ENCODE data around the gene SGCD. TPM values are rescaled to one million over a fixed set of nuclear protein-coding genes. Genes with fewer than 3 reads are reported as not detected.

The SGCD gene
- polyA plus RNA-seq, 1 of the 3 experiments (the other 2 are of a cell fraction) = 0.87 TPM

DNA sequence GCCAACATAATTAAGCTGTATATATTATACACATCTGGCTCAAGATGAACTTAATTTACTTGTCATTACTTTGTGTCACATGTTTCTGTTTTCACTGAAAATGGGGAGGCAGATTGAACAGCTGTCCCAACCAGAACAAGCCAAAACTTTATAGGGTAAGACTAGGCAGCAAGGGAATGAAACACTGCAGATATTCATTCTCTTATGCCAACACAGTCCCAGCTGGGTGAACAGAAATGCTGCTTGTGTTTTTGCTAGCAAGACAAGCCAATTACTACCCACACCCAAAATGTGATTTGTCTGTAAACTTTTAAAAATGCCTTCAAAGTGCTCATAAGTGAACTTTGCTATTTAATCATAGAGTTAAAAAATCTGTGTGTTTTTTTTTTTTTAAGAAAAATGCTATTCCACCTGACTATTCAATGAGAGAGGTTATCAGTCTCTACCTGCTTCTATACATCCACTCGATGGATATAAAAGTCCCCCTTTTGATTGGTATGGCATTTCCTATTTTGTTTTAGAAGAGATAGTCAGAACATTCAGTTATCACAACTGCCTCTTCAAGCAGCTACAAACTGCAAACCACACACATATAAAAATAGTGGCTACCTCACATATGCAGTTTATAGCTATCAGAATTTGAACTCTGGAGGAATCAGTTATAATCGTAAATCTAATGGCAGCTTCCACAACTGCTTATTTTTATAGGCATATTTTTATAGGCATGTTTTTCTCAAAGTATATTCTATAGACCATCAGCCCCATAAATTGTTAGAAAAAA lies 431.2 kb downstream of the SGCD start:
- DNase-seq = no peak
- TF ChIP-seq GABPA (IDR thresholded peaks at IDR 0.05; ENCODE audit: low read depth) (no peak), MXI1 (IDR thresholded peaks at IDR 0.05; ENCODE audit: low read depth, low read length) (no peak), CHD2 (IDR thresholded peaks at IDR 0.05; ENCODE audit: low read length, partially characterized antibody) (no peak), NRF1 (IDR thresholded peaks at IDR 0.05; ENCODE audit: low read depth, low read length) (no peak), TEAD4 (IDR thresholded peaks at IDR 0.05; ENCODE audit: borderline replicate concordance, insufficient read depth) (no peak), RAD21 (IDR thresholded peaks at IDR 0.05; ENCODE audit: low read length) (no peak), SMC3 (IDR thresholded peaks at IDR 0.05; ENCODE audit: low read depth, low read length) (no peak), FOSL2 (IDR thresholded peaks at IDR 0.05; ENCODE audit: borderline replicate concordance, low read depth) (no peak), MEF2A (IDR thresholded peaks at IDR 0.05; ENCODE audit: borderline replicate concordance, low read depth) (no peak), JUND (IDR thresholded peaks at IDR 0.05) (no peak), RCOR1 (IDR thresholded peaks at IDR 0.05; ENCODE audit: low read length) (no peak), EZH2phosphoT487 (IDR thresholded peaks at IDR 0.05; ENCODE audit: borderline replicate concordance, low read depth) (no peak), TAF1 (IDR thresholded peaks at IDR 0.05; ENCODE audit: borderline replicate concordance, low read depth, low read length) (no peak)
- TF ChIP-seq, protein P1, sequence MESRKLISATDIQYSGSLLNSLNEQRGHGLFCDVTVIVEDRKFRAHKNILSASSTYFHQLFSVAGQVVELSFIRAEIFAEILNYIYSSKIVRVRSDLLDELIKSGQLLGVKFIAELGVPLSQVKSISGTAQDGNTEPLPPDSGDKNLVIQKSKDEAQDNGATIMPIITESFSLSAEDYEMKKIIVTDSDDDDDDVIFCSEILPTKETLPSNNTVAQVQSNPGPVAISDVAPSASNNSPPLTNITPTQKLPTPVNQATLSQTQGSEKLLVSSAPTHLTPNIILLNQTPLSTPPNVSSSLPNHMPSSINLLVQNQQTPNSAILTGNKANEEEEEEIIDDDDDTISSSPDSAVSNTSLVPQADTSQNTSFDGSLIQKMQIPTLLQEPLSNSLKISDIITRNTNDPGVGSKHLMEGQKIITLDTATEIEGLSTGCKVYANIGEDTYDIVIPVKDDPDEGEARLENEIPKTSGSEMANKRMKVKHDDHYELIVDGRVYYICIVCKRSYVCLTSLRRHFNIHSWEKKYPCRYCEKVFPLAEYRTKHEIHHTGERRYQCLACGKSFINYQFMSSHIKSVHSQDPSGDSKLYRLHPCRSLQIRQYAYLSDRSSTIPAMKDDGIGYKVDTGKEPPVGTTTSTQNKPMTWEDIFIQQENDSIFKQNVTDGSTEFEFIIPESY (IDR thresholded peaks at IDR 0.05; ENCODE audit: borderline replicate concordance, low read depth) = no peak
- TF ChIP-seq, protein P2, sequence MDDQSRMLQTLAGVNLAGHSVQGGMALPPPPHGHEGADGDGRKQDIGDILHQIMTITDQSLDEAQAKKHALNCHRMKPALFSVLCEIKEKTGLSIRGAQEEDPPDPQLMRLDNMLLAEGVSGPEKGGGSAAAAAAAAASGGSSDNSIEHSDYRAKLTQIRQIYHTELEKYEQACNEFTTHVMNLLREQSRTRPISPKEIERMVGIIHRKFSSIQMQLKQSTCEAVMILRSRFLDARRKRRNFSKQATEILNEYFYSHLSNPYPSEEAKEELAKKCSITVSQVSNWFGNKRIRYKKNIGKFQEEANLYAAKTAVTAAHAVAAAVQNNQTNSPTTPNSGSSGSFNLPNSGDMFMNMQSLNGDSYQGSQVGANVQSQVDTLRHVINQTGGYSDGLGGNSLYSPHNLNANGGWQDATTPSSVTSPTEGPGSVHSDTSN (IDR thresholded peaks at IDR 0.05) = no peak
- TF ChIP-seq, protein P3, sequence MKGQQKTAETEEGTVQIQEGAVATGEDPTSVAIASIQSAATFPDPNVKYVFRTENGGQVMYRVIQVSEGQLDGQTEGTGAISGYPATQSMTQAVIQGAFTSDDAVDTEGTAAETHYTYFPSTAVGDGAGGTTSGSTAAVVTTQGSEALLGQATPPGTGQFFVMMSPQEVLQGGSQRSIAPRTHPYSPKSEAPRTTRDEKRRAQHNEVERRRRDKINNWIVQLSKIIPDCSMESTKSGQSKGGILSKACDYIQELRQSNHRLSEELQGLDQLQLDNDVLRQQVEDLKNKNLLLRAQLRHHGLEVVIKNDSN (IDR thresholded peaks at IDR 0.05; ENCODE audit: borderline replicate concordance, low read depth) = no peak
- TF ChIP-seq, protein P4, sequence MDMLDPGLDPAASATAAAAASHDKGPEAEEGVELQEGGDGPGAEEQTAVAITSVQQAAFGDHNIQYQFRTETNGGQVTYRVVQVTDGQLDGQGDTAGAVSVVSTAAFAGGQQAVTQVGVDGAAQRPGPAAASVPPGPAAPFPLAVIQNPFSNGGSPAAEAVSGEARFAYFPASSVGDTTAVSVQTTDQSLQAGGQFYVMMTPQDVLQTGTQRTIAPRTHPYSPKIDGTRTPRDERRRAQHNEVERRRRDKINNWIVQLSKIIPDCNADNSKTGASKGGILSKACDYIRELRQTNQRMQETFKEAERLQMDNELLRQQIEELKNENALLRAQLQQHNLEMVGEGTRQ (IDR thresholded peaks at IDR 0.05; ENCODE audit: borderline replicate concordance, low read depth, low read length) = no peak
- 23% methylated on average over 2 of the region's 2 CpGs for WGBS (ENCODE audit: low lambda C conversion rate)
- no peaks in the 10 kb centered on the region for H3K27me3 ChIP-seq (ENCODE audit: insufficient read depth)
- POLR2A ChIA-PET = no interaction called here
- H2AFZ ChIP-seq (ENCODE audit: low read depth) = no peak overlapping the region
- no peak overlapping the region for H3K9ac ChIP-seq
- H3K9me2 ChIP-seq = no peaks in the 10 kb centered on the region
- no peak overlapping the region for H3K27ac ChIP-seq (ENCODE audit: low read depth in 2 of 2, low read length in 1 of 2)
- H3K4me2 ChIP-seq = no peak overlapping the region
- H3F3A ChIP-seq (replicated peaks; ENCODE audit: insufficient read depth) = no peaks in the 10 kb centered on the region
- H3K36me3 ChIP-seq (replicated peaks in 1 of 2; ENCODE audit: control insufficient read depth in 1 of 2, insufficient read depth in 2 of 2, low read length in 1 of 2) = no peaks in the 10 kb centered on the region
- no peaks in the 10 kb centered on the region for H3K9me3 ChIP-seq
- H3K4me1 ChIP-seq (ENCODE audit: control insufficient read depth in 1 of 2, insufficient read depth in 2 of 2, low read depth in 1 of 2, low read length in 1 of 2) = no peaks in the 10 kb centered on the region
- no peak overlapping the region for H3K4me3 ChIP-seq (ENCODE audit: low read depth in 2 of 2, low read length in 1 of 2)
- H4K20me1 ChIP-seq (ENCODE audit: insufficient read depth) = no peaks in the 10 kb centered on the region
- no peaks in the 10 kb centered on the region for H3K79me2 ChIP-seq (ENCODE audit: insufficient read depth)
- CTCF ChIA-PET = interaction anchor here (1.2 to 1.4 kb wide), 2 partner anchors 9 to 53 kb away, joined by 3 to 4 read pairs; no protein-coding TSS in a partner anchor

All from SK-N-SH (cell line).